ENCODE data around the gene THSD7B. TPM values are rescaled to one million over a fixed set of nuclear protein-coding genes. Genes with fewer than 3 reads are reported as not detected.

The THSD7B gene
- 10 to 100 TPM in 1 of 2 donors, under 1 TPM in 1; 0.95 to 12.7 TPM for total RNA-seq

- Histone ChIP-seq H3K4me3 (peak within 1 kb of the TSS; percentile 82), H3K9me3 (no peaks in the 10 kb centered on the region), H3K4me1 (ENCODE audit: control insufficient read depth in 1 of 2, low read depth in 2 of 2) (peaks cover 5 to 31% of the 10 kb centered on the region in 2 donors), H3K27me3 (replicated peaks; ENCODE audit: insufficient read depth) (no peaks in the 10 kb centered on the region), H3K36me3 (no peaks in the 10 kb centered on the region), H3K27ac (no peak within 1 kb of the TSS)
- no peak for TF ChIP-seq CTCF (IDR thresholded peaks at IDR 0.05)
- ATAC-seq (ENCODE audit: insufficient number of reproducible peaks, low FRiP score, low read depth) (no peak), DNase-seq (ENCODE audit: low spot score) (no peak)
Measured at GRCh38 chr2:136765256-136766072, at the start of gene THSD7B. TSS of gene THSD7B (plus strand) at chr2:136765545. CDS start at chr2:136882179, 116,634 bp downstream.

GRCh38 chr2:136718273-136718672, 47.1 kb upstream of the THSD7B start:
- Histone ChIP-seq H3K4me1 (ENCODE audit: control insufficient read depth in 1 of 2, low read depth in 2 of 2) (no peaks in the 10 kb centered on the region), H3K4me3 (no peak overlapping the region), H3K27me3 (replicated peaks; ENCODE audit: insufficient read depth) (no peaks in the 10 kb centered on the region), H3K27ac (no peak overlapping the region), H3K36me3 (no peaks in the 10 kb centered on the region), H3K9me3 (no peaks in the 10 kb centered on the region)
- ATAC-seq (ENCODE audit: insufficient number of reproducible peaks, low FRiP score, low read depth) (no peak), DNase-seq (ENCODE audit: low spot score) (no peak)
- TF ChIP-seq CTCF (IDR thresholded peaks at IDR 0.05), result no peak

DNA sequence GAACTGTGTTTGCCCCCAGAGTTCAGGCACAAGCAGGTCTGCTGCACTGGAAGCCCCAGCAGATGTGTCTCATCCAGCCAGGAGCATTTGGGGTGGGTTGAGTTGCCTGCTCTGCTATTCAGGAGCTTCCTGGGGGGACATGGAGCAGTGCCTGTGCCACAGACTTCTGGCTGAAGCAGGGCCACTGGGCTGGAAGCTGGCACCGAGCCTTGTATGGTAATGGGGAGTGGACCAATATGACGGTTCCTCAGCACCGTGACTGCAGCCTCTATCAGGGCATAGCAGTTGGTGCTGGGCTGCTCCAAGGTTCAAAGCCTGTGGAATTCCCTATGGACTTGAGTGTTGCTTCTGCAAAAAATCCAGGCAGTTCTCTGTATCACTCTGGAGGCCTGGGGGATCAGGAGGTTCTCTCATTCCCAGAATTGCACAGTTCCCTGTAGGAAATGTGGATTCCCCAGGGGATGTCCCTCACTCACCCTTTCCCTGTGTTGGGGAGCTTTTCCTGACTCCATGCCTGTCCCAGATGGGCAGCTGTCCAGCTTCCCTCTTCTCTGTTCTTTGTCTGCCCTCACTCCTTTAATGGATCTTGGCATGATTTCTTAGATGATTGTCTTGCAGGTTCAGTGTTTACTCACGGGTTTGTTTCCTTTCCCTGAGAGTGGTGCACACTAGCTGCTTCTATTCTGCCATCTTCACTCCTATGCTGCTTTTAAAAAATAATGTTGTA, 37.2 kb upstream of the THSD7B start:
- Histone ChIP-seq H3K36me3 (no peaks in the 10 kb centered on the region), H3K4me1 (ENCODE audit: control insufficient read depth in 1 of 2, low read depth in 2 of 2) (peaks cover 0 to 5% of the 10 kb centered on the region in 2 donors), H3K9me3 (no peaks in the 10 kb centered on the region), H3K27ac (no peak overlapping the region), H3K4me3 (no peak overlapping the region), H3K27me3 (replicated peaks; ENCODE audit: insufficient read depth) (no peaks in the 10 kb centered on the region)
- ATAC-seq (ENCODE audit: insufficient number of reproducible peaks, low FRiP score, low read depth) (no peak), DNase-seq (ENCODE audit: low spot score) (no peak)
- no peak for TF ChIP-seq CTCF (IDR thresholded peaks at IDR 0.05)

- Histone ChIP-seq H3K4me1 (ENCODE audit: control insufficient read depth in 1 of 2, low read depth in 2 of 2) (peaks cover 0 to 9% of the 10 kb centered on the region in 2 donors), H3K4me3 (no peak overlapping the region), H3K27ac (no peak overlapping the region), H3K9me3 (no peaks in the 10 kb centered on the region), H3K27me3 (replicated peaks; ENCODE audit: insufficient read depth) (no peaks in the 10 kb centered on the region), H3K36me3 (no peaks in the 10 kb centered on the region)
- DNase-seq (ENCODE audit: low spot score) (no peak), ATAC-seq (ENCODE audit: insufficient number of reproducible peaks, low FRiP score, low read depth) (no peak)
- TF ChIP-seq CTCF (IDR thresholded peaks at IDR 0.05), result no peak
Measured at GRCh38 chr2:136736236-136736635, 29.1 kb upstream of the THSD7B start.

DNA sequence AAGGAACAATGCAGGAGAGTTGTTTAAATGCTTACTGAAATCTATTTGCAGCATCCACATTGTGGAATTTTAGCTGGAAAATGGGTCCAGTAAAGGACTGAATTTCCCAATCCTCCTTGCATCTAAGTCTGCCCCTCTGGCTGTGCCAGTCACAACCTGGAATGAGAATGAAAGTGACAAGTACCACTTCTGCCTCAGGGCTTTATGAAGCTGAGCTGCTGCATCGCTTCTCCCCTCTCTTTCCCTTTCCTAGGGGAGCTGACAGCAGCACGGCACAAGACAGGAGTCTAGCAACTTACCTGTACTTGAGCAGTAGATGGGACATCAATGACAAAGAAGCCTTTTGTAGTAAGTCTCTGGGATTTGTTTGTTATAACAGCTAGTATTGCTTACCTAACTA, 27.3 kb upstream of the THSD7B start:
- Histone ChIP-seq H3K4me1 (ENCODE audit: control insufficient read depth in 1 of 2, low read depth in 2 of 2) (peaks cover 0 to 9% of the 10 kb centered on the region in 2 donors), H3K9me3 (no peaks in the 10 kb centered on the region), H3K36me3 (no peaks in the 10 kb centered on the region), H3K27me3 (replicated peaks; ENCODE audit: insufficient read depth) (no peaks in the 10 kb centered on the region), H3K27ac (no peak overlapping the region), H3K4me3 (no peak overlapping the region)
- ATAC-seq (ENCODE audit: insufficient number of reproducible peaks, low FRiP score, low read depth) (no peak), DNase-seq (ENCODE audit: low spot score) (no peak)
- no peak for TF ChIP-seq CTCF (IDR thresholded peaks at IDR 0.05)
